ENCODE results near the gene CHCHD4.

The CHCHD4 gene

GRCh38 chr3:14159426-14159825 lies 34.8 kb upstream of the CHCHD4 start:
- no peaks in the 10 kb centered on the region for H3K9me3 ChIP-seq (ENCODE audit: low read depth, low read length)
- TF ChIP-seq POLR2AphosphoS5 (IDR thresholded peaks at IDR 0.05; ENCODE audit: borderline replicate concordance, low read depth, low read length): no peak
- no peak overlapping the region for H3K4me3 ChIP-seq
- H3K27ac ChIP-seq: no peak overlapping the region
- no peak overlapping the region for H3K9ac ChIP-seq (ENCODE audit: insufficient read length)
- DNase-seq (ENCODE audit: low read depth, low spot score): no peak
- H3K36me3 ChIP-seq (ENCODE audit: insufficient read depth, low read length): peaks cover 66% of the 10 kb centered on the region

DNA sequence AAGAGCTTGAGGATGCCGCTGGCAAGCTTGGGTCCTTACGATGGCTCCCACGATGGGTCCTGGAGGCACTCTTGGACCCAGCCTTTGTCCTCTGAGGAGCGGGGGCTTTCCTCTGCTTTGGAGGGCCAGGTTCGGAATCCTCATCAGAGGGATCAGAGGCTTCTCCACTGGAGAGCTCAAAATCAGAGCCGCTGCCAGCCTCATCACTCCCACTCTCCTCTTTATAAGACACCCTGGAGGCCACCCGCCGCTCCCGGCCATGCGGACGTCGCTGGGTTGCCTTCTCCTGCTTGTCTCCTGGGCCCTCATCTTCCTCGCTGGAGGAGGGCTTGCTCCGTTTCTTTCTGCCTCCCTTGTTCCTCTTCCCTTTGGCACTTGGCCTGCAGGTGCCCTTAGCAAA lies 33.7 kb upstream of the CHCHD4 start:
- TF ChIP-seq POLR2AphosphoS5 (IDR thresholded peaks at IDR 0.05; ENCODE audit: borderline replicate concordance, low read depth, low read length) (no peak), FOXP2 (optimal IDR thresholded peaks at IDR 0.05; ENCODE audit: control extremely low read depth, extremely low read length, insufficient read depth) (no peak), EZH2 (IDR thresholded peaks at IDR 0.05) (no peak)
- DNase-seq (ENCODE audit: low read depth, low spot score): no peak
- Histone ChIP-seq H3K4me3 (no peak overlapping the region), H3K9me3 (ENCODE audit: low read depth, low read length) (no peaks in the 10 kb centered on the region), H3K27ac (no peak overlapping the region), H3K36me3 (ENCODE audit: insufficient read depth, low read length) (peaks cover 56% of the 10 kb centered on the region), H3K9ac (ENCODE audit: insufficient read length) (no peak overlapping the region)

- peaks cover 51% of the 10 kb centered on the region for H3K36me3 ChIP-seq (ENCODE audit: insufficient read depth, low read length)
Observed at GRCh38 chr3:14157951-14158350, 33.3 kb upstream of the CHCHD4 start.

DNA sequence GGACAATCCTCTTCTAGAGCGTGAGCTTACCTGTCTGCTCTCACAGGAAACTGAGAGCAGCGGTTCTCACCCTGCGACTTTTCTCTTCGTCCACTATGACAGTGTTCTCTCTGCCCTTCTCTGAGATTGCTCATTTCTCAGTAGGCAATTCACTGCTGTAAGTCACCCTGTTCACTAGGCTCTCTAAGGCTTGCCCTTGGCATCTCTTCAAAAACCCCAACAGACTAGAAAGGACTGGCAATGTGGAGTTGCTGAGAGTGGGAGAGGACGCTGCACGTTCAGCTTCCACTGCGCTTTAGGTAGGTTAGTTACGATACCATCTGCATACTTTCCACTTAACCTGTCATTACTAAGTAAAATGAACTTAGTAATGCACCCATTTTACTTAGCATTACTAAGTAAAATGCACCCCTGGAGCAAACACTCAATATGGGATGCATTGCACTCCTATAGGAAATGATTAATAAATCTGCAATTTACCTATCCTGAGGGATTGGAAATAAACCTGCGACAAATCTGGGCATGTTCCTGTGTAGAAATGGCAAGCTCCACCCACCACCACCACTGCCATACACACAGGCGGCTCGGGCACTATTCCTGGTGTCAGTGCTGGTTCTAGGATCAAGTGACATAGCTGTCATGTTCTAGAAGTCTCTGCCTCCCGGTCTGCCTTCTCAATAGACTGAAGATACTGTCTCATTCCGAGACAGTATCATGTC lies 32.3 kb upstream of the CHCHD4 start:
- peaks cover 42% of the 10 kb centered on the region for H3K36me3 ChIP-seq (ENCODE audit: insufficient read depth, low read length)

More at GRCh38 chr3:14157951-14158350, 33.3 kb upstream of the CHCHD4 start:
- Histone ChIP-seq H3K27ac (no peak overlapping the region), H3K4me3 (no peak overlapping the region), H3K9ac (ENCODE audit: insufficient read length) (no peak overlapping the region), H3K9me3 (ENCODE audit: low read depth, low read length) (no peaks in the 10 kb centered on the region)
- DNase-seq (ENCODE audit: low read depth, low spot score): no peak
- TF ChIP-seq FOXP2 (optimal IDR thresholded peaks at IDR 0.05; ENCODE audit: control extremely low read depth, extremely low read length, insufficient read depth) (no peak), POLR2AphosphoS5 (IDR thresholded peaks at IDR 0.05; ENCODE audit: borderline replicate concordance, low read depth, low read length) (no peak), EZH2 (IDR thresholded peaks at IDR 0.05) (no peak)

DNA sequence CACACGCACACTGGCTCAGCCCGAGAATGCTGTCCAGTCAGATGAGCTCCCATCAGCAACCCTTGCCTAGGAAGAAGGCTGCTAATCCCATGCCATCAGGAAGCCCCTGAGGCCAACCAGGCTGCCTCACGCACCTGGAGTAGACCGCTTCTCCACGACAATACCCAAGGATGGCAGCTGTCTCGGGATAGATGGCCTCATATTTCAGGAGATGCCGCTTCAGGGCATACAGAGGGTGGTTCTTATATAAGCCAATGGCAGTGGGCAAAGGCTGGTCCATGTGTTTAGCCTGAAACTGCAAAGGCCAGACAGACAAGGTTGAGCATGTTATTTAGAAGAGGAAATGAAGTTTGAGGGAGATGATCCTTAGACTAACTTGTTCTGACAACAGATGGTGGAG lies 31.5 kb upstream of the CHCHD4 start:
- H3K27ac ChIP-seq: no peak overlapping the region
- no peak overlapping the region for H3K9ac ChIP-seq (ENCODE audit: insufficient read length)
- peaks cover 34% of the 10 kb centered on the region for H3K36me3 ChIP-seq (ENCODE audit: insufficient read depth, low read length)
- DNase-seq (ENCODE audit: low read depth, low spot score): no peak
- no peaks in the 10 kb centered on the region for H3K9me3 ChIP-seq (ENCODE audit: low read depth, low read length)
- H3K4me3 ChIP-seq: no peak overlapping the region
- TF ChIP-seq POLR2AphosphoS5 (IDR thresholded peaks at IDR 0.05; ENCODE audit: borderline replicate concordance, low read depth, low read length) (no peak), FOXP2 (optimal IDR thresholded peaks at IDR 0.05; ENCODE audit: control extremely low read depth, extremely low read length, insufficient read depth) (no peak), EZH2 (IDR thresholded peaks at IDR 0.05) (no peak)

More for the DNA sequence above, 32.3 kb upstream of the CHCHD4 start:
- no peak overlapping the region for H3K9ac ChIP-seq (ENCODE audit: insufficient read length)
- H3K9me3 ChIP-seq (ENCODE audit: low read depth, low read length): no peaks in the 10 kb centered on the region
- TF ChIP-seq EZH2 (IDR thresholded peaks at IDR 0.05): no peak
- no peak for TF ChIP-seq POLR2AphosphoS5 (IDR thresholded peaks at IDR 0.05; ENCODE audit: borderline replicate concordance, low read depth, low read length)
- TF ChIP-seq FOXP2 (optimal IDR thresholded peaks at IDR 0.05; ENCODE audit: control extremely low read depth, extremely low read length, insufficient read depth): no peak
- no peak overlapping the region for H3K4me3 ChIP-seq
- DNase-seq (ENCODE audit: low read depth, low spot score): no peak
- H3K27ac ChIP-seq: no peak overlapping the region

DNA sequence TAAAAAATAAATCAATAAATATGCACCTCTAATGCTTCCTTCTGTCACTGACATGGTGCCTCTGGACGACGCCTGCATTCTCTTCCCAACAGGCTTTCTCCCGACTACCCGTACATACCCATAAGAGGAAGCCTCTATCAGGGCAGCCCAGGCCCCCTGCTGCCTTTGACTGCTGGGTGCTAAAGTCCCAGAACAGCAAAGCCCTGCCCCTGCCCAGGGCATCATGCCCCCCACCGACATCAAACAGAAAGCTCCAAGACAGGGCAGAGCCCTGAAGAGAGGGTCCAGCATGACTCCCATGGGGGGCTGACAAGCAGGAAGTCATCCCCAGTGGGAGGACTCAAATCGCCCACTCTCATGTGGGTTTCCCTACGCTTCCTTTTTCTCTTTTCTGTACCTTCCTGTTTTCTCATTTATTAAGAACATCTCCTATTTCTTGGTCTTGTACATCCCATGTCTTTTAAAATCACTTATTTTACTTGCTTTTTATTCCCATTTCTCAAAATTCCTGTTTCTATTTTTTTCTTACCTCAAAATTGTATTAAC lies 30.3 kb upstream of the CHCHD4 start:
- no peak for DNase-seq (ENCODE audit: low read depth, low spot score)
- Histone ChIP-seq H3K36me3 (ENCODE audit: insufficient read depth, low read length) (peaks cover 23% of the 10 kb centered on the region; the same call in 1 of the 2 replicates), H3K9ac (ENCODE audit: insufficient read length) (no peak overlapping the region), H3K9me3 (ENCODE audit: low read depth, low read length) (no peaks in the 10 kb centered on the region), H3K27ac (no peak overlapping the region), H3K4me3 (no peak overlapping the region)
- TF ChIP-seq EZH2 (IDR thresholded peaks at IDR 0.05): no peak
- no peak for TF ChIP-seq FOXP2 (optimal IDR thresholded peaks at IDR 0.05; ENCODE audit: control extremely low read depth, extremely low read length, insufficient read depth)
- TF ChIP-seq POLR2AphosphoS5 (IDR thresholded peaks at IDR 0.05; ENCODE audit: borderline replicate concordance, low read depth, low read length): no peak

DNA sequence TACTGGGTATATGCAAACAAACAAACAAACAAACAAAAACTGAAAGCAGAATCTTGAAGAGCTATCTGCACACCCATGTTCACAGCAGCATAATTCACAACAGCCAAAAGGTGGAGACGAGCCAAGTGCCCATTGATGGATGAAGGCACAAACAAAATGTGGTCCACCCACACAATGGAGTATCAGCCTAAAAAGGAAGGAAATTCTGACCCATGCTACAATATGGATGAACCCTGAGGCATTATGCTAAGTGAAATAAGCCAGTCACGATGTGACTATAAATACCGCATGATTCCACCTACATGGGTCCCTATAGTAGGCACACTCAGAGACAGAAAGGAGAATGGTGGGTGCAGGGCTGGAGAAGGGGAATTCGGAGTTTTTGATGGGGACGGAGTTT lies 29.6 kb upstream of the CHCHD4 start:
- H3K9me3 ChIP-seq (ENCODE audit: low read depth, low read length): no peaks in the 10 kb centered on the region

GRCh38 chr3:14153663-14154062 lies 29.0 kb upstream of the CHCHD4 start:
- Histone ChIP-seq H3K9me3 (ENCODE audit: low read depth, low read length) (no peaks in the 10 kb centered on the region), H3K27ac (no peak overlapping the region), H3K9ac (ENCODE audit: insufficient read length) (no peak overlapping the region), H3K36me3 (ENCODE audit: insufficient read depth, low read length) (peaks cover 13% of the 10 kb centered on the region; the same call in 1 of the 2 replicates), H3K4me3 (no peak overlapping the region)
- TF ChIP-seq POLR2AphosphoS5 (IDR thresholded peaks at IDR 0.05; ENCODE audit: borderline replicate concordance, low read depth, low read length) (no peak), EZH2 (IDR thresholded peaks at IDR 0.05) (no peak), FOXP2 (optimal IDR thresholded peaks at IDR 0.05; ENCODE audit: control extremely low read depth, extremely low read length, insufficient read depth) (no peak)
- DNase-seq (ENCODE audit: low read depth, low spot score): no peak

More for the DNA sequence above, 29.6 kb upstream of the CHCHD4 start:
- Histone ChIP-seq H3K9ac (ENCODE audit: insufficient read length) (no peak overlapping the region), H3K27ac (no peak overlapping the region), H3K36me3 (ENCODE audit: insufficient read depth, low read length) (peaks cover 18% of the 10 kb centered on the region; the same call in 1 of the 2 replicates), H3K4me3 (no peak overlapping the region)
- TF ChIP-seq FOXP2 (optimal IDR thresholded peaks at IDR 0.05; ENCODE audit: control extremely low read depth, extremely low read length, insufficient read depth) (no peak), EZH2 (IDR thresholded peaks at IDR 0.05) (no peak), POLR2AphosphoS5 (IDR thresholded peaks at IDR 0.05; ENCODE audit: borderline replicate concordance, low read depth, low read length) (no peak)
- no peak for DNase-seq (ENCODE audit: low read depth, low spot score)
